ENCODE measurements around the gene WDR70. TPM values are rescaled to one million over a fixed set of nuclear protein-coding genes. Genes with fewer than 3 reads are reported as not detected.

Gene WDR70
- total RNA-seq, 4 donors from 2014 or later: 20.0 to 60.0 (median 23.0) TPM

GRCh38 chr5:37717613-37718431, 338.7 kb downstream of the WDR70 start:
- whole genome bisulfite sequencing: 68% methylated on average over 8 of the region's 8 CpGs
- Histone ChIP-seq H3K4me3 (no peak overlapping the region), H3K27ac (no peak overlapping the region), H3K27me3 (no peaks in the 10 kb centered on the region), H3K4me1 (no peaks in the 10 kb centered on the region), H3K9me3 (no peaks in the 10 kb centered on the region), H3K36me3 (peaks cover 14% of the 10 kb centered on the region)
- DNase-seq (ENCODE audit: low spot score in 2 of 2): no peak
- TF ChIP-seq EP300 (IDR thresholded peaks at IDR 0.05): no peak
- TF ChIP-seq POLR2A (IDR thresholded peaks at IDR 0.05): no peak
- TF ChIP-seq POLR2AphosphoS5 (IDR thresholded peaks at IDR 0.05): no peak
- no peak for TF ChIP-seq CTCF (IDR thresholded peaks at IDR 0.05)

- H3K4me3 ChIP-seq: no peak overlapping the region
- peaks cover 26% of the 10 kb centered on the region for H3K36me3 ChIP-seq
- no peaks in the 10 kb centered on the region for H3K4me1 ChIP-seq
- no peak for DNase-seq (ENCODE audit: low spot score in 2 of 2)
- no peaks in the 10 kb centered on the region for H3K27me3 ChIP-seq
- 91% methylated on average over 2 of the region's 2 CpGs for WGBS
- no peaks in the 10 kb centered on the region for H3K9me3 ChIP-seq
- no peak for TF ChIP-seq EP300 (IDR thresholded peaks at IDR 0.05)
- no peak for TF ChIP-seq POLR2A (IDR thresholded peaks at IDR 0.05)
- no peak for TF ChIP-seq CTCF (IDR thresholded peaks at IDR 0.05)
- TF ChIP-seq POLR2AphosphoS5 (IDR thresholded peaks at IDR 0.05): no peak
- no peak overlapping the region for H3K27ac ChIP-seq
Measured at GRCh38 chr5:37720550-37720952, 341.4 kb downstream of the WDR70 start.

DNA sequence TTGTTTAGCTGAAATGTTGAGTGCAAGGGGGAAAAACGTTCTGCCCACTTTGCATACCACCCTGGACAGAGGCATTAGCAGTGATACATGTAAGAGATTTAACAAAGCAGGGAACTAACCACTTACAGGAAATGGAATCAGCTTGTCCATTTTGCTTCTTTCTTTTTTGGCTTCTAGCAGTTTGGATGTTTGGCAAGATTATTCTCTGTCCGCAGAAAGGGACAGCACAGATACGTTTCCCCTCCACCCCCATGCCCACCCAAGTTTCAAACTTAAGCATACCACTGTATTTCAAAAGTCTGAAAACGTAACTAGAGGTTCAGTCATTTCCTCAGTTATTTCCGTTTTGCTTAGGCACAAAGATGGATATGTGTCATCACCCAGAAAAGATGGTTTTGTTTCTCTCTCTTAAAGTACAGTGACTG, 342.3 kb downstream of the WDR70 start:
- no peak for DNase-seq (ENCODE audit: low spot score in 2 of 2)
- Histone ChIP-seq H3K4me1 (no peaks in the 10 kb centered on the region), H3K9me3 (no peaks in the 10 kb centered on the region), H3K4me3 (no peak overlapping the region), H3K27me3 (no peaks in the 10 kb centered on the region), H3K36me3 (peaks cover 26% of the 10 kb centered on the region), H3K27ac (no peak overlapping the region)
- WGBS: 81% methylated on average over 5 of the region's 5 CpGs
- no peak for TF ChIP-seq EP300 (IDR thresholded peaks at IDR 0.05)
- TF ChIP-seq POLR2A (IDR thresholded peaks at IDR 0.05): no peak
- no peak for TF ChIP-seq POLR2AphosphoS5 (IDR thresholded peaks at IDR 0.05)
- no peak for TF ChIP-seq CTCF (IDR thresholded peaks at IDR 0.05)

DNA sequence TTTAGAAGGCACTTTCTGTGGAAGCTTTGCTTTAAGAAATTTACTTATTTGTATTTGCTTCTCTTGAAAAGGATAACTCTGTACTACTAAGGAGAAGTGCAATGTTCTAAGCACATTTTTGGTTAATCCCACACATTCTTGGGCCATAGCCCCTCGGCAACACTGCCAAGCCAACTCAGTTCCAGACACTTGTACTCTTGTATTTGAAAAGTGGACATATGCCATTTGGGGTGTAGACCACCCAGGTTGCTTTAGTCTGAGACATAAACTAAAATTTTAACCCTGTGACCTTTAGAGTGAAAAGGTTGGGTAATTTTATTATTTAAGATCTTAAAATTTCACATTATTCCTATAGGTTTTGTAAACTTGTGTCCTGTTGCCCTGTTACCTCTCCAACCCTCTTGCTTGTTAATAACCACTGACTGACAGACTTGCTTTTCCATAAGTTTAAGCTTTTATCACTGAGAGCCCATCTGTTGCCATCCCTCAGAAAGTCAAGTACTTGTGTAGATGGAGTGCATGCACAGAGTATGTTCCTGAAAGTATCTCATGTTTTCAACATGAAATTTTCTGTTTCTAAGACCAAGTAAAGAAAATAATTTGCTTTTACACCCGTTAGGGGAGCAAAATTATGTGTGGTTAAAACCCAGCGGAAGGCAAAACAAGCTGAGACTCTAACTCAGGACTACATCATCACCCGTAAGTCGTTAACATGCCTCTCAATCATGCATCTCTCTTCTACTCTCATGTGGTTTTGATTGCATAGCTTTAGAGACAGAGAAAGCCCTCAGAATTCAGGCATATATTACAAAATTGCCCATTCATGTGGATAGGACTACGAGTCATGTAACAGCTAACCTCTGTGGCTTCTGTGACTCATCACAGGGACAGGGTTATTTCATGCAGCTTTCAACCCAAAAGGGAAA, 343.4 kb downstream of the WDR70 start:
- H3K9me3 ChIP-seq: no peaks in the 10 kb centered on the region
- DNase-seq (ENCODE audit: low spot score in 2 of 2): no peak
- 77% methylated on average over 6 of the region's 6 CpGs for WGBS
- H3K27me3 ChIP-seq: no peaks in the 10 kb centered on the region
- peaks cover 37% of the 10 kb centered on the region for H3K36me3 ChIP-seq
- no peak for TF ChIP-seq POLR2AphosphoS5 (IDR thresholded peaks at IDR 0.05)
- no peak for TF ChIP-seq CTCF (IDR thresholded peaks at IDR 0.05)
- no peak for TF ChIP-seq EP300 (IDR thresholded peaks at IDR 0.05)
- no peak for TF ChIP-seq POLR2A (IDR thresholded peaks at IDR 0.05)
- no peak overlapping the region for H3K27ac ChIP-seq
- no peak overlapping the region for H3K4me3 ChIP-seq
- no peaks in the 10 kb centered on the region for H3K4me1 ChIP-seq

Data from suprapubic skin (tissue), 4 donors.